ENCODE measurements around the gene WNK2.

DNA sequence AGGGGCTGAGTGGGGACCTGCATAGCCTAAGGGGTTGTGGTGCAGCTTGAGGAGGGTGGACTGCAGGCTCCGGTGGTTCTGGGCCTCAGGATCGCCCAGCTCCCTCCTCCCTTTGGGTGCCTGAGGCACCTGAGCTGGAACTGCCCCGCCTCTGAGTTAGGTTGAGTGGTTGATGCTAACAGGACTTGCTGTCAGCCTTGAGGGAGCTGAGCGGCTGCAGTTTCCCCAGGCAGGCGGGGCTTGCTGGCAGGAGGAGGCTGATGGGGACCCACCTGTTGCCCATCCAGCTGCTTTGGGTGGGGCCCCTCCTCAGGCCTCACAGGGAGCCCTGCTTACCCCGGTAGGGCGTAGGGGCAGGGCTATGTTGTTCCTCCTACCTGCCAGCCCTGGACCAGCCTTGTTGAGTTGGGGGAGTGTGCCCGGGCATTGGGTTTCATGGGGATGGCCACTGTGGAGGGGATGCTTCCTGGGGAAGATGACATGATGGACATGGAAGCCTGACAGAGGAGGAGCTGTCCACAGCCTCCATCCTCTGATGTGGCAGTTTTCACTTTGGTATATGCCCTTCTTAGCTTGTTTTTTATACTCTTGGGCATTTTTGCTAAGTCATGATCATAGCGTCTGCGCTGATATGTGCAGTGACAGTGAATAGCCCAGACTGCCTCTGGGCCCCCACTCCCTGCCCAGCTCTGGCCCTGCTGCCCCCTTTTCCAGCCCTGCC is 14.3 kb downstream of the WNK2 start:
- TF ChIP-seq ZBTB11 (tag by site-specific recombination; conservative IDR thresholded peaks at IDR 0.05; ENCODE audit: low read depth) (no peak), ZNF10 (tag by site-specific recombination; IDR thresholded peaks at IDR 0.05) (no peak), CTCF (tag by site-specific recombination; IDR thresholded peaks at IDR 0.05) (no peak), ZNF24 (tag by site-specific recombination; IDR thresholded peaks at IDR 0.05) (no peak), ZNF600 (tag by site-specific recombination; IDR thresholded peaks at IDR 0.05) (no peak), GLI4 (tag by site-specific recombination; IDR thresholded peaks at IDR 0.05) (no peak), GLIS1 (tag by site-specific recombination; IDR thresholded peaks at IDR 0.05) (no peak), ATF2 (tag by site-specific recombination; IDR thresholded peaks at IDR 0.05; ENCODE audit: low read depth) (no peak), ZNF23 (tag by site-specific recombination; IDR thresholded peaks at IDR 0.05; ENCODE audit: borderline replicate concordance) (no peak), ZNF184 (tag by site-specific recombination; IDR thresholded peaks at IDR 0.05) (no peak)

All from HEK293 (cell line).